ENCODE measurements around the gene BCAS3.

GRCh38 chr17:61009663-61010062 lies 332.0 kb downstream of the BCAS3 start:
- TF ChIP-seq, protein P1, sequence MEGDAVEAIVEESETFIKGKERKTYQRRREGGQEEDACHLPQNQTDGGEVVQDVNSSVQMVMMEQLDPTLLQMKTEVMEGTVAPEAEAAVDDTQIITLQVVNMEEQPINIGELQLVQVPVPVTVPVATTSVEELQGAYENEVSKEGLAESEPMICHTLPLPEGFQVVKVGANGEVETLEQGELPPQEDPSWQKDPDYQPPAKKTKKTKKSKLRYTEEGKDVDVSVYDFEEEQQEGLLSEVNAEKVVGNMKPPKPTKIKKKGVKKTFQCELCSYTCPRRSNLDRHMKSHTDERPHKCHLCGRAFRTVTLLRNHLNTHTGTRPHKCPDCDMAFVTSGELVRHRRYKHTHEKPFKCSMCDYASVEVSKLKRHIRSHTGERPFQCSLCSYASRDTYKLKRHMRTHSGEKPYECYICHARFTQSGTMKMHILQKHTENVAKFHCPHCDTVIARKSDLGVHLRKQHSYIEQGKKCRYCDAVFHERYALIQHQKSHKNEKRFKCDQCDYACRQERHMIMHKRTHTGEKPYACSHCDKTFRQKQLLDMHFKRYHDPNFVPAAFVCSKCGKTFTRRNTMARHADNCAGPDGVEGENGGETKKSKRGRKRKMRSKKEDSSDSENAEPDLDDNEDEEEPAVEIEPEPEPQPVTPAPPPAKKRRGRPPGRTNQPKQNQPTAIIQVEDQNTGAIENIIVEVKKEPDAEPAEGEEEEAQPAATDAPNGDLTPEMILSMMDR (IDR thresholded peaks at IDR 0.05 in 4 of 5, conservative IDR thresholded peaks at IDR 0.05 in 1 of 5), result no peak
- no peak for TF ChIP-seq POLR2A (IDR thresholded peaks at IDR 0.05)
